ENCODE results near the gene ADGRD2.
A peak's percentile ranks its signal among the peaks of the same experiment; 100 is the strongest.

ADGRD2 gene

GRCh38 chr9:124511891-124512805 is 61.9 kb downstream of the ADGRD2 start:
- DNase-seq (ENCODE audit: low spot score), result no peak

- DNase-seq (ENCODE audit: low spot score), result no peak
These were observed 62.6 kb downstream of the ADGRD2 start for GRCh38 chr9:124512806-124513204.

GRCh38 chr9:124513376-124513994 is 63.2 kb downstream of the ADGRD2 start:
- DNase-seq (ENCODE audit: low spot score), result no peak

GRCh38 chr9:124514125-124514524 is 63.9 kb downstream of the ADGRD2 start:
- no peak for DNase-seq (ENCODE audit: low spot score)

GRCh38 chr9:124514874-124515273 is 64.6 kb downstream of the ADGRD2 start:
- DNase-seq (ENCODE audit: low spot score), result no peak

GRCh38 chr9:124517600-124517999 is 67.3 kb downstream of the ADGRD2 start:
- DNase-seq (ENCODE audit: low spot score), result no peak

- no peak for DNase-seq (ENCODE audit: low spot score)
These were observed 67.9 kb downstream of the ADGRD2 start for GRCh38 chr9:124518116-124518515.

GRCh38 chr9:124520206-124520596 is 70.0 kb downstream of the ADGRD2 start:
- peak; percentile 79 for DNase-seq (ENCODE audit: low spot score)

GRCh38 chr9:124521142-124521541 is 70.9 kb downstream of the ADGRD2 start:
- no peak for DNase-seq (ENCODE audit: low spot score)

- no peak for DNase-seq (ENCODE audit: low spot score)
These were observed 72.2 kb downstream of the ADGRD2 start for GRCh38 chr9:124522121-124523098.

- DNase-seq (ENCODE audit: low spot score), result no peak
These were observed 75.9 kb downstream of the ADGRD2 start for GRCh38 chr9:124526174-124526573.

GRCh38 chr9:124527781-124528180 is 77.5 kb downstream of the ADGRD2 start:
- DNase-seq (ENCODE audit: low spot score), result no peak

All from Ammon's horn (tissue), 1 donor.